ENCODE measurements around the gene KDM4C. TPM values are rescaled to one million over a fixed set of nuclear protein-coding genes. Genes with fewer than 3 reads are reported as not detected.

The KDM4C gene
- total and polyA plus RNA-seq, 7 donors = 16.4 to 33.5 (median 28.8) TPM

DNA sequence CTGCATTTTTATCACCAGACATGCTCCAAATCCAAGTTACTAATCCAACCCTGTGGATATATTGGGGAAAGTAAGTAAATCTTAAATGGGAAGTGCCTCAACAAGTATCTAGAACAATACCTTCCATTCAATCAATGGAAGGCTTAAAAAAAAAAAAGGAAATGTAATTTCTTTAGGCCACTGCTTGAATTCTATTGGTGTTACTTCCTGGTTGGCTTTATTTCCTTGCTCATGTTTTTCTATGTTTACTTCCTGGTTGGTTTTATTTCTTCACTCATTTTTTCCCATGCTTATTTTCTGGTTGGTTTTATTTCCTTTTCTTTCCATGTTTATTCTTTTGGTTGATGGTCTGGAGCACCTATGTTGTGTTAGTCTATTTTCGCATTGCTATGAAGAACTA is 363.9 kb downstream of the KDM4C start:
- Histone ChIP-seq H3K4me1 (no peaks in the 10 kb centered on the region), H3K36me3 (peaks cover 0 to 12% (median 0%) of the 10 kb centered on the region in 4 donors), H3K27ac (no peak overlapping the region), H3K9me3 (no peaks in the 10 kb centered on the region), H3K4me3 (no peak overlapping the region), H3K27me3 (no peaks in the 10 kb centered on the region)
- DNase-seq = no peak
- intact Hi-C loops (cut with DNase I) = no loop called here
- WGBS, 2 donors = 93 to 96% methylated on average over 1 of the region's 1 CpG
- TF ChIP-seq, protein P1, sequence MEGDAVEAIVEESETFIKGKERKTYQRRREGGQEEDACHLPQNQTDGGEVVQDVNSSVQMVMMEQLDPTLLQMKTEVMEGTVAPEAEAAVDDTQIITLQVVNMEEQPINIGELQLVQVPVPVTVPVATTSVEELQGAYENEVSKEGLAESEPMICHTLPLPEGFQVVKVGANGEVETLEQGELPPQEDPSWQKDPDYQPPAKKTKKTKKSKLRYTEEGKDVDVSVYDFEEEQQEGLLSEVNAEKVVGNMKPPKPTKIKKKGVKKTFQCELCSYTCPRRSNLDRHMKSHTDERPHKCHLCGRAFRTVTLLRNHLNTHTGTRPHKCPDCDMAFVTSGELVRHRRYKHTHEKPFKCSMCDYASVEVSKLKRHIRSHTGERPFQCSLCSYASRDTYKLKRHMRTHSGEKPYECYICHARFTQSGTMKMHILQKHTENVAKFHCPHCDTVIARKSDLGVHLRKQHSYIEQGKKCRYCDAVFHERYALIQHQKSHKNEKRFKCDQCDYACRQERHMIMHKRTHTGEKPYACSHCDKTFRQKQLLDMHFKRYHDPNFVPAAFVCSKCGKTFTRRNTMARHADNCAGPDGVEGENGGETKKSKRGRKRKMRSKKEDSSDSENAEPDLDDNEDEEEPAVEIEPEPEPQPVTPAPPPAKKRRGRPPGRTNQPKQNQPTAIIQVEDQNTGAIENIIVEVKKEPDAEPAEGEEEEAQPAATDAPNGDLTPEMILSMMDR (IDR thresholded peaks at IDR 0.05) = no peak
- TF ChIP-seq EP300 (IDR thresholded peaks at IDR 0.05) (no peak), POLR2AphosphoS5 (IDR thresholded peaks at IDR 0.05) (no peak), POLR2A (IDR thresholded peaks at IDR 0.05) (no peak)

DNA sequence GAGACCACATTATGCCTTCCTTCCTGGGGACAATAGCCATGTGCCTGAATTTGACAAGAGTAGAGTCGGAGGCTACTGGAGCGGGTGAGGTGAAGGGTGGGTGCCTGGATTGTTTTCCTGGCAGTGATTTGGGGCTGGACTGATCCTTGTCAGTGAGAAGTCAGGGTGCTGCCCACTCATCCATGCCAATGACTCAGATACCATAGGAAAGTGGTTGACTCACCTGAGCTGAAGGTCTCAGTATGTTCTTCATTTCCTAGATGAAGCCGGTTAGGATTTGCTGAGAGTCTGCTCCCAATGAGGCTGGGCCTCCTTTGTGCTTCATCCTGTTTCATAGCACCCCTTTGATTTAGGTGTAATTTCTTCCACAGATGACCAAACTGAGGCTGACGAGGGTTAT is 366.0 kb downstream of the KDM4C start:
- H3K4me1 ChIP-seq = no peaks in the 10 kb centered on the region
- H3K4me3 ChIP-seq = no peak overlapping the region
- no peak overlapping the region for H3K27ac ChIP-seq
- no peaks in the 10 kb centered on the region for H3K27me3 ChIP-seq
- DNase-seq = no peak
- no peak for TF ChIP-seq POLR2AphosphoS5 (IDR thresholded peaks at IDR 0.05)
- TF ChIP-seq EP300 (IDR thresholded peaks at IDR 0.05) = no peak
- TF ChIP-seq, protein P1 (IDR thresholded peaks at IDR 0.05) = no peak
- TF ChIP-seq POLR2A (IDR thresholded peaks at IDR 0.05) = no peak
- WGBS, 2 donors = 96 to 98% methylated on average over 4 of the region's 4 CpGs
- no peaks in the 10 kb centered on the region for H3K9me3 ChIP-seq
- peaks cover 0 to 21% (median 0%) of the 10 kb centered on the region in 4 donors for H3K36me3 ChIP-seq
- intact Hi-C loops (cut with DNase I) = no loop called here

DNA sequence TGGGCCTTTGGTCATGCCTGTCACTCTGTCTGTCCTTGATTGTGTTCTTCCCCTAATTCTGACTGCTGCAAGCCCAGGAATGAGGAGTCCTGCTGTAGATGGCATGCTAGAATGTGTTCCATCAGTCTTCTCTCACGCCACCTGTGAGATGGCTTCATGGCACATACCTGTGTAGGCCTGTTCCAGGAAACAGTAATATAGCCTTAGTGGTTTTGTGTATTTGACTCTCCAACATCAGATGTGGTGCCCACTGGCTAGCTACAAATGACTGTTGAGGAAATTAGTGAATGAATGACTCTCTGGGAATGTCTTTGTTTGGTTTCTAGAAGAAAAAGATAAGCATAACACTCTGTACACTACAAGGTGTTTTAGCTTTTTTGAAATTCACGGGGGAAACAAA is 367.5 kb downstream of the KDM4C start:
- H3K36me3 ChIP-seq = peaks cover 0 to 36% (median 0%) of the 10 kb centered on the region in 4 donors
- 97 to 100% methylated on average over 2 of the region's 2 CpGs for WGBS, 2 donors
- TF ChIP-seq POLR2A (IDR thresholded peaks at IDR 0.05) (no peak), POLR2AphosphoS5 (IDR thresholded peaks at IDR 0.05) (no peak), EP300 (IDR thresholded peaks at IDR 0.05) (no peak)
- TF ChIP-seq, protein P1 (IDR thresholded peaks at IDR 0.05) = no peak
- H3K27ac ChIP-seq = no peak overlapping the region
- no peak for DNase-seq
- no peaks in the 10 kb centered on the region for H3K4me1 ChIP-seq
- intact Hi-C loops (cut with DNase I) = no loop called here
- no peaks in the 10 kb centered on the region for H3K27me3 ChIP-seq
- no peak overlapping the region for H3K4me3 ChIP-seq
- no peaks in the 10 kb centered on the region for H3K9me3 ChIP-seq

GRCh38 chr9:7129391-7129790 is 371.6 kb downstream of the KDM4C start:
- no peak for TF ChIP-seq POLR2AphosphoS5 (IDR thresholded peaks at IDR 0.05)
- TF ChIP-seq POLR2A (IDR thresholded peaks at IDR 0.05) = no peak
- TF ChIP-seq, protein P1 (IDR thresholded peaks at IDR 0.05) = no peak
- TF ChIP-seq EP300 (IDR thresholded peaks at IDR 0.05) = no peak
- 45 to 69% methylated on average over 2 of the region's 2 CpGs for WGBS, 2 donors
- Histone ChIP-seq H3K36me3 (peaks cover 0 to 28% (median 0%) of the 10 kb centered on the region in 4 donors), H3K27ac (no peak overlapping the region), H3K9me3 (no peaks in the 10 kb centered on the region), H3K27me3 (no peaks in the 10 kb centered on the region), H3K4me3 (no peak overlapping the region), H3K4me1 (no peaks in the 10 kb centered on the region)
- intact Hi-C loops (cut with DNase I) = no loop called here
- no peak for DNase-seq

GRCh38 chr9:7130266-7130820 is 372.6 kb downstream of the KDM4C start:
- Histone ChIP-seq H3K36me3 (peaks cover 0 to 28% (median 2%) of the 10 kb centered on the region in 4 donors), H3K9me3 (no peaks in the 10 kb centered on the region), H3K27ac (no peak overlapping the region), H3K4me3 (no peak overlapping the region), H3K4me1 (no peaks in the 10 kb centered on the region), H3K27me3 (no peaks in the 10 kb centered on the region)
- intact Hi-C loops (cut with DNase I) = no loop called here
- 97 to 99% methylated on average over 4 of the region's 4 CpGs for WGBS, 2 donors
- TF ChIP-seq, protein P1 (IDR thresholded peaks at IDR 0.05) = no peak
- TF ChIP-seq POLR2AphosphoS5 (IDR thresholded peaks at IDR 0.05) (no peak), EP300 (IDR thresholded peaks at IDR 0.05) (no peak), POLR2A (IDR thresholded peaks at IDR 0.05) (no peak)
- no peak for DNase-seq

Data from sigmoid colon (tissue), 7 donors.